NCI-H2196 treated with DMSO at 0.1 percent for 48 hours (cell line): Measurements from ENCODE around the gene GNG7.
"Not testable (repeated sequence)": the region's sequence is repeated elsewhere in the genome, so short reads cannot be mapped to it uniquely, and the experiment has no call there.

Experiments used
- DNase-seq: peaks from one replicate; lab custom pipeline; 2025; ENCODE audit not compliant: unreplicated experiment; lab: John Stamatoyannopoulos, UW

The GNG7 gene

DNA sequence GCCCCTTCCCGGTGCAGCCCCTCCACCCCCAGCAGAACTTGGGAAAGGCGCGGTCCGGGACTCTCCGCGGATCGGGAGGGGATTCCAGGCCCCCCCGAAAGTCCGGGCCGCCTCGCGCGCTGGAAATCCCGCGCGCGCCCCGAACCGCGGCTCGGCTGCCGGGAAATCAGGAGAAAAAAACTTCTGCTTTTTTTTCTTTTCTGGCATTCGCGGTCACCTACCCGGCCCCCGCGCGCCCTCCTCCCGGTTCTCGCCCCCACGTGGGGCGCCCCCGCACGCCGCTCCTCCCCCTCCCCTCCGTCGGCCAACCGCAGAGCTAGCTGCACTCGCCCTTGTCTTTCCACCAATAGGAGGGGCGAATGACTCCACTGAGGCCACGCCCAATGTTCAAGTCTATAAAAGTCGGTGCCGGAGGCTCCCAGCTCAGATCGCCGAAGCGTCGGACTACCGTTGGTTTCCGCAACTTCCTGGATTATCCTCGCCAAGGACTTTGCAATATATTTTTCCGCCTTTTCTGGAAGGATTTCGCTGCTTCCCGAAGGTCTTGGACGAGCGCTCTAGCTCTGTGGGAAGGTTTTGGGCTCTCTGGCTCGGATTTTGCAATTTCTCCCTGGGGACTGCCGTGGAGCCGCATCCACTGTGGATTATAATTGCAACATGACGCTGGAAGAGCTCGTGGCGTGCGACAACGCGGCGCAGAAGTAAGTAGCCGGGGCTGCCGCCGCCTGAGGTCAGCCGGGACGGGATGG lies 226.6 kb downstream of the GNG7 start, which contains the start of gene GADD45B:
TSS of gene GADD45B (plus strand) at position 426 of the 749 bp plus-strand sequence. CDS start at position 658, 232 bp downstream.
- DNase-seq, result peak; percentile 85

DNA sequence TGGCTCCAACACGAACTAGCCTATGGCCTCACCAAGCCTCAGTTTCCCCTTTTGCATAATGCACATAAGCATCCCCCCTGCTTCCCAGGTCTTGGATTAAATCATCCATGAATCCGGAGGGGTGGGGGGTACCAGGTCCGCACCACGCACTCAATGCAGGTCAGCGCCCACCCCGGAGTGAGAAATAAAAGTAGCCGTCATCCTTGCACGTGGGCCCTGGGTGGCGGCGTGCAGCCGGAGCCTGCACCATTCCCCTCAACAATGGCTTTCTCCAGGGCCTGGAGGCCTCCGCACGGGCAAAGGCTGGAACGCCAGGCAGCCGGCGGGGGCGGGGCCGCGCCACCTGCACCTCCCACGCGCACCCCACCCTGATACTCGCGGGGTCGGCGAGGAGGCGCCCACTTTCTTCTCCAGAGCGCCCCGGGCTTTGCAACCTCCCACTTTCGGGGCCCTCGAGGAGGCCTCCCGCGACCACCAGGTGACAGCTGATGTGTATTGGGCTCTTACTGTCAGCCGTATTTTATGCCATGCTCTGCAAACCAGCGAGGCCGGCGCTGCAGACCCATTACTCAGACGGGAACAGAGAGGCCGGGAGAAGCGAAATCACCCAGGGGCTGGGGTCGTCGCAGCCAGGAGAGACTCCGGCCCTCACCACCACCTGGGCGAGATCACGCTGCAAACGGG lies 227.3 kb downstream of the GNG7 start:
- peak; percentile 37 for DNase-seq

DNA sequence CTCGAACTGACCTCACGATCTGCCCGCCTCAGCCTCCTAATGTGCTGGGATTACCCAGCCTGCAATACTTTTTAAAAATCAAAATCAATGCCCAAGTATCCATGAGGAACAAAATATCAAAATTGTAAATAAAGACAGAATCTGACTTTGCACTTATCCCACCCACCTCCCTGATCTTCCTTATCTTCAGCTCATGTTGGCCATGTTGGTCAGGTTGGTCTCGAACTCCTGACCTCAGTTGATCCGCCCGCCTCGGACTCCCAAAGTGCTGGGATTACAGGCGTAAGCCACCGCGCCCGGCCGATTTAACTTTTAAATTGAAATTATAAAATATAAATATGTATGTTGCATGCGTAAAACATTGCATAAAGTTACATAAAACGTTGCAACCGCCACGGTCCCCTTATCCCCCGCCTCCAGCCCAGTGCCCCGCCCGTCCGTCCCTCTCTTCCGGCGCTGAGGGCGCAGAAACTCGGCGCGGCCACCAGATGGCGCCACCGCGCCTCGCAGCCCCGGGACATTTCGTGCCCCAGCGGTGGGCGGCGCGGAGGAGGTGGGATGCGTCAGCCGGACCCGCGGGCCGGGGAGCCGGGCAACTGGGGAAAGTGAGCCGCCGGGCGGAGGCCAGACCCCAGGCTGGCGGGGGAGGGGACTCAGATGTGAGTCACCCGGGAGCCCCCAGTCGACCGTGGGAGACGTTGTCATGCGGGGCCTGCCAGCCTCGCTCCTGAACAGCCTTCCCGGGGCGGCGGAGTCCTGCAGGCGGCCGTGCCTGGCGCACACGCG lies 228.1 kb downstream of the GNG7 start:
- peak; percentile 71 for DNase-seq

DNA sequence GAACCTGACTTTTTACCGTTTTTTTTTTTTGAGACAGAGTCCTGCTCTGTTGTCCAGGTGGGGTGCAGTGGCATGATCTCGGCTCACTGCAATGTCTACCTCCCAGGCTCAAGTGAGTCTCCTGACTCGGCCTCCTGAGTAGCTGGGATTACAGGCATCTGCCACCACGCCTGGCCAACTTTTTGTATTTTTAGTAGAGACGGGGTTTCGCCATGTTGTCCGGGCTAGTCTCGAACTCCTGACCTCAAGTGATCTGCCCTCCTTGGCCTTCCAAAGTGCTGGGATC lies 232.6 kb downstream of the GNG7 start:
- not testable (repeated sequence) for DNase-seq

DNA sequence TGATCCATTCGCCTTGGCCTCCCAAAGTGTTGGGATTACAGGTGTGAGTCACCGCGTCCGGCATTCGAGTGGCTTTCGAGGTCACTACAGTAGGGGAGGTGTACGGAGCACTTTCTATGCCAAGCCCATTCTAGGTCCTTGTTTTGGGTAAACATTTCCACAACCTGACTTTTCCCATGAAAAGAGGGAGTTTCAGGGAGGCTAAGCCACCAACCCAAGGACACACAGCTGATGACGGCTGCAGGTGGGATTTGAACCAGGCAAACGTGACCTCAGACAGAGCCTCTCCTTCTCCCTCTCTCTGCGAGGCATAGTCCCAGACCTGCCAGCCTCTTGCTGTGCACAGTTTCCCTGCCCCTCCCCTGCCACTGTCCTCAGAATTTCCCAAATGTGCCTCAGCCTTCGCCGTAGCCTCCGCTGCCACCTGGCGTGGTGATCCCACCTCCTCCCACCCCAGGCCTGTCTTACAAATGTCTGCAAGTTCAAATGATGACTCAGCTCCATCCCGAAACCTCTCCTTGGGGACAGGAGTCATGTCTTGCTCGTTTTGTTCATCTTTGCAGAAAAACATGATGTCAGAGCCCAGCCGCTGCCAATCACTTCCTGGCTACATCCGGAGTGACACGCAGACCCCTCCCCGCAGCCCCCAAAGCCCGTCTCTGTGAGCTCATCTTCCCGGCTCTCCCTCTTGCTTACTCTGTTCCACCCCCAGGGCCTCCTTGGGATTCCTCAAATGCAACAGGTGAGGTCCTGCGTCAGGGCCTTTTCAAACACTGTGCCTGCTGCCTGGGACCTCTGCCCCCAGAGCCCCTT lies 233.2 kb downstream of the GNG7 start:
- DNase-seq, result no peak

DNA sequence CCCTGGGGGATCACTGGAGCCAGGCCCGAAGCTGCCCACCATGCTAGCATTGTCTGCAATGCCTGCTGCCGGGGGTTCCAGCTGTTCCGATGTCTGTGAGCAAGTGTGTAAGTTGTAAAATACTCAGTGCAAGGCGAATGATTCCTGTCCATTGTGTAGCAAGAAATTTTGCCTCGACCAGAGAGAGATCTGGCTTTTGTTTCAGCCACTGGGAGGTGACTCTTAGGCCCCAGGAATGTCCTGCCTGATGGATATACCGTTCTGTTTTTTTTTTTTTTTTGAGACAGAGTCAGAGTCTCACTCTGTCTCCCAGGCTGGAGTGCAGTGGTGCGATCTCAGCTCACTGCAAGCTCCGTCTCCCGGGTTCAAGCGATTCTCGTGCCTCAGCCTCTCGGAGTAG lies 233.9 kb downstream of the GNG7 start:
- no peak for DNase-seq

DNA sequence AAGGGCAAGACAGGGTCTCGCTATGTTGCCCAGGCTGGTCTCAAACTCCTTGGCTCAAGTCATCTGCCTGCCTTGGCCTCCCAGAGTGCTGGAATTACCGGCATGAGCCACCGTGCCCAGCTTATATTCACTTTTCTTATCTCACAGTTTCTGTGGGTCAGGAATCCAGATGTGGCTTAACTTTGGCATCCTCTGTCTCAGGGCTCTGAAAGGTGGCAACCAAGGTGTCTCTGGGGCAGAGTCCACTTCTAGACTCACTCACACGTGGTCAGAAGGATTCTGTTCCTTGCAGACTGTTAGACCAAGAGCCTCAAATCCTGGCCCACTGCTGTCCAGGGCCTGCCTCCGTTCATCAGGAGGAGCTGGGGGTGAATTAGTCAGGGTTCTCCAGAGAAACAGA lies 238.1 kb downstream of the GNG7 start:
- no peak for DNase-seq

DNA sequence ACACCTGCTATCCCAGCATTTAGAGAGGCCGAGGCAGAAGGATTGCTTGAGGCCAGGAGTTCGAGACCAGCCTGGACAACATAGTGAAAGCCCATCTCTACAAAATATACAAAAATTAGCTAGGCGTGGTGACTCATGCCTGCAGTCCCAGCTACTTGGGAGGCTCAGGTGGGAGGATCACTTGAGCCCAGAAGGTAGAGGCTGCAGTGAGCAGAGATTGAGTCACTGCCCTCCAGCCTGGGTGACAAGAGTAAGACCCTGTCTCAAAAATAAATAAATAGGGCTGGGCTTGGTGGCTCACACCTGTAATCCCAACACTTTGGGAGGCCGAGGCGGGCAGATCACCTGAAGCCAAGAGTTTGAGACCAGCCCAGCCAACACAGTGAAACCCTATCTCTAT lies 238.8 kb downstream of the GNG7 start:
- DNase-seq, result not testable (repeated sequence)

DNA sequence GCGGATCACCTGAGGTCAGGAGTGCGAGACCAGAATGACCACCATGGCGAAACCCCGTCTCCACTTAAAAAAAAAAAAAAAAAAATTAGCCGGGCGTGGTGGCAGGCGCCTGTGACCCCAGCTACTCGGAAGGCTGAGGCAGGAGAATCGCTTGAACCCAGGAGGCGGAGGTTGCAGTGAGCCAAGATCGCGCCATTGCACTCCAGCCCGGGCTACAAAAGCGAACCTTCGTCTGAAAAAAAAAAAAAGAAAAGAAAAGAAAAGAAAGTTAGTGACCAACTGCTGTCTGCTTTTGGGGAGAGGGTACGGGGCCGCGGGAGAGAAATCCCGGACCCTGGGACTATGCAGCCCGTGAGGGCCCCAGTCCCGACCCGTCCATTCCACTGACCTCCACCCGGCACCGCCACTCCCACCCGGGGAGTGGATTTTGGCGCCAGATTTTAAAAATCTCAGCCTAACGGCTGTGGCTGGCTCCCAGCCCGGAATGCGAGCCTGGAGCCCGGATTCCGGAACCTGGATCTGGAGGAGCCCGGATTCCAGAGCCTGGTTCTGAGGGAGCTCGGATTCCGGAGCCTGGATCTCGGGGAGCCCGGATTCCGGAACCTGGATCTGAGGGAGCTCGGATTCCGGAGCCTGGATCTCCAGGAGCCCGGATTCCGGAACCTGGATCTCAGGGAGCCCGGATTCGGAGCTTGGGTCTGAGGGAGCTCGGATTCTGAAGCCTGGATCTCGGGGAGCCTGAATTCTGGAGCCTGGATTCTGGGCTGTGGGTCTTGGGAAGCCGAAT lies 239.7 kb downstream of the GNG7 start:
- no peak for DNase-seq

DNA sequence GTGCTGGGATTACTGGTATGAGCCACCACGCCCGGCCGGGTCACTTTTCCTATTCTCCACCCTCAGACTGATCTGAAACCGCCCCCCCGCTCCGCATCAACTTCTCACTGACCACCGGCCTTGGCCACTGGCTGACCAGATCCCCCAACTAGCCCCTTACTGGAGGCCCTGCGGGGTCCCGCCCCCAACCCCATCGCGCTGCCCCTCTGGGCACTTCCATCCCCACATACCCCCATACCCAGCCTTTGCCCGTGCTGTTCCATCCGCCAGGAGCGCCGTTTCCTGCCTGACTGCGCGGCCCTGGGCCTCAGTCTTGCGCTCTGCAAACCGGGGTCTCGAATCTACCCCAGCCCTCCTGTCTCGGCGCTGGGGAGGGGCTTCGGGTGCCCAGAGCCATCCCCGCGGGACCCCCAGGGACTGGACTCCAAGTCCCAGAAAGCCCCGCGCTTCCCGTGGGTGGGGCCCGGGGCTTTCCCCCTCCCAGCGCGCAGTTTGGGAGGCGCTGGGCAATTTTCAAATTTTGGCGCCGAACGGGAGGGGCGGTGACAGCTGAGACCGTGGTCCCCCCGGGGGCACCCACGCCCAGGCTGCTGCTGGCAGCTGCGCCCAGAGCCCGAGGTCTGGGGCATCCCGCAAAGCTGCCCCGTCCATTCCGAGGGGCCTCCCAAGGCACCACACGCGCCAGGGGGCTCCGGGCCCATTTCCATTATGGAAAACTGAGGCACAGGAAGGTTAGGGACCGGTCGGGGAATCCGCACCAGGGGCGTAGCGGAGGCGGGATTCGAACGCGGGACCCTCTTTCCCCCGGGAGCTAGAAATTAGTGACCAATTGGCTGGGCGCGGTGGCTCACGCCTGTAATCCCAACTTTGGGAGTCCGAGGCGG lies 240.5 kb downstream of the GNG7 start:
- DNase-seq, result no peak
